ENCODE results near the gene PHYKPL.

- TF ChIP-seq KAT2B (IDR thresholded peaks at IDR 0.05; ENCODE audit: borderline replicate concordance, low read depth, low read length) (no peak), ZNF121 (CRISPR knock-in tag; IDR thresholded peaks at IDR 0.05) (no peak), POLR2A (IDR thresholded peaks at IDR 0.05; ENCODE audit: insufficient read depth in 1 of 2, low read depth in 2 of 2, low read length in 2 of 2) (no peak), CTCF (CRISPR knock-in tag; IDR thresholded peaks at IDR 0.05) (peak; percentile 80)
These were observed 2.4 kb upstream of the PHYKPL start for GRCh38 chr5:178234750-178235587.
